HepG2 (cell line): Measurements from ENCODE around the gene RBPMS2. TPM values are rescaled to one million over a fixed set of nuclear protein-coding genes. Genes with fewer than 3 reads are reported as not detected.
A peak's percentile ranks its signal among the peaks of the same experiment; 100 is the strongest.

Source experiments
- ATAC-seq: fragments of 200-7000 bp; cut with Tn5 transposase; 3 replicates; pipeline ENCODE4 v1.9.1; 2020; ENCODE audit warnings: mild to moderate bottlenecking, moderate library complexity
- BruUV-seq: library from RNA; stranded (reverse); fragments of 400-500 nt; replicated peaks from 2 replicates; lab custom pipeline; 2021; lab: Mats Ljungman, UMichigan
- CTCF ChIA-PET: fragments of 300-600 bp; formaldehyde crosslinking; extraction: SDS; loops from one replicate; lab custom pipeline; 2021; ENCODE audit warnings: low total read pairs, inconsistent platforms, low intra/inter-chr PET ratio; lab: Yijun Ruan, JAX
- POLR2A ChIA-PET: fragments of 350-600 bp; sonication (Branson Sonifier 250); formaldehyde crosslinking; loops from one replicate; lab custom pipeline; 2020; ENCODE audit warnings: antibody characterized with exemption, inconsistent platforms; lab: Yijun Ruan, JAX
- DNase-seq: peaks from one replicate; pipeline ENCODE4 v3.0.0-alpha.2; 2015; ENCODE audit warnings: low spot score
- FAIRE-seq: peaks from 3 replicates; lab custom pipeline; 2011; peaks lifted over from hg19 to GRCh38; lab: Jason Lieb, UNC
- H2AFZ ChIP-seq: one replicate; pipeline ENCODE4 v1.6.1; 2011; ENCODE audit warnings: low read length, inconsistent platforms
- H3K27ac ChIP-seq: fragments of 300-600 bp; 3 replicates; pipeline ENCODE4 v1.8.0; 2011; ENCODE audit warnings: mixed run types, mild to moderate bottlenecking, mixed read lengths, low read length, inconsistent platforms; ENCODE audit not compliant: insufficient read depth; ENCODE audit errors: extremely low read length
- H3K27me3 ChIP-seq, 2 experiments: fragments of 200-600 bp in 1 of 2; 2 replicates in 1 of 2; 3 replicates in 1 of 2; pipeline versions ENCODE4 v1.6.0 to v1.8.0; 2011; ENCODE audit warnings: low read length in 2 of 2, mild to moderate bottlenecking in 2 of 2, moderate library complexity in 2 of 2, inconsistent platforms in 1 of 2; ENCODE audit not compliant: insufficient read depth in 2 of 2, control insufficient read depth in 1 of 2
- H3K36me3 ChIP-seq, 2 experiments: fragments of 200-600 bp in 1 of 2; replicated peaks in 1 of 2; 2 replicates in 1 of 2; 3 replicates in 1 of 2; pipeline versions ENCODE4 v1.5.1 to v1.8.0; 2011; ENCODE audit warnings: low read length in 2 of 2, inconsistent platforms in 1 of 2; ENCODE audit not compliant: insufficient read depth in 2 of 2, control insufficient read depth in 1 of 2
- H3K4me1 ChIP-seq: 2 replicates; pipeline ENCODE4 v1.5.1; 2012; ENCODE audit warnings: low read length, inconsistent platforms; ENCODE audit not compliant: insufficient read depth
- H3K4me2 ChIP-seq: 2 replicates; pipeline ENCODE4 v1.6.0; 2011; ENCODE audit warnings: low read depth, low read length, inconsistent platforms
- H3K4me3 ChIP-seq, 3 experiments: fragments of 200-600 bp in 1 of 3; sonication (generic), shearing (Covaris generic) in 1 of 3; replicated peaks in 1 of 3; 2 replicates each; pipeline ENCODE4 v1.5.1; 2011 to 2016; ENCODE audit warnings: low read length in 3 of 3, inconsistent platforms in 2 of 3, low read depth in 2 of 3, mild to moderate bottlenecking in 2 of 3, control low read depth in 1 of 3, mixed read lengths in 1 of 3; ENCODE audit not compliant: insufficient read depth in 1 of 3
- H3K79me2 ChIP-seq: one replicate; pipeline ENCODE4 v1.6.1; 2011; ENCODE audit warnings: low read length, inconsistent platforms; ENCODE audit not compliant: insufficient read depth
- H3K9ac ChIP-seq: 2 replicates; pipeline ENCODE4 v1.6.0; 2011; ENCODE audit warnings: mild to moderate bottlenecking, low read depth, low read length, inconsistent platforms; ENCODE audit not compliant: insufficient read depth
- H3K9me3 ChIP-seq: 2 replicates; pipeline ENCODE4 v1.5.1; 2012; ENCODE audit warnings: mild to moderate bottlenecking, low read length
- H4K20me1 ChIP-seq: 2 replicates; pipeline ENCODE4 v1.6.0; 2011; ENCODE audit warnings: inconsistent platforms, mild to moderate bottlenecking, low read length, moderate library complexity; ENCODE audit not compliant: insufficient read depth
- MAFF ChIP-seq: IDR thresholded peaks from 2 replicates; pipeline ENCODE4 v1.6.1; 2011; ENCODE audit warnings: low read depth, low read length, improper control_type of control experiment
- MAFK ChIP-seq, 2 experiments: IDR thresholded peaks in 1 of 2; conservative IDR thresholded peaks in 1 of 2; 2 replicates each; pipeline ENCODE4 v1.6.1; 2011; ENCODE audit warnings: improper control_type of control experiment in 2 of 2, low read length in 2 of 2
- THAP9 ChIP-seq: sonication (generic); formaldehyde crosslinking; IDR thresholded peaks from 2 replicates; pipeline ENCODE4; 2020; ENCODE audit warnings: missing genetic modification reagents, mild to moderate bottlenecking, borderline replicate concordance
- ZNF430 ChIP-seq: sonication (generic); formaldehyde crosslinking; IDR thresholded peaks from 2 replicates; pipeline ENCODE4 v1.9.0; 2021; ENCODE audit warnings: mild to moderate bottlenecking, missing genetic modification reagents
- WGBS: methylation state at CpG from one replicate; pipeline ENCODE4 v1.1.6; 2017; ENCODE audit warnings: low lambda C conversion rate; 5-methylcytosine and 5-hydroxymethylcytosine counted together
- in situ Hi-C: cut with HindIII; loops from 2 replicates; pipeline ENCODE4 v1.10.0; 2017; ENCODE audit warnings: low pct_unique_long_range_greater_than_20kb; ENCODE audit not compliant: extremely low pct_ligation_motif_present
- intact Hi-C: fragments of 100-400 bp; cut with micrococcal nuclease; formaldehyde crosslinking; loops from one replicate; pipeline ENCODE4 v1.10.0; 2022; ENCODE audit not compliant: unreplicated experiment
- polyA plus RNA-seq, 8 experiments: library from polyadenylated mRNA; depleted of rRNA in 3 of 8; stranded (reverse) in 7 of 8; unstranded in 1 of 8; fragments of >200 nt; fragmentation: Illumina TruSeq in 4 of 8; extraction: Trizol in 4 of 8; gene quantifications; 2 replicates each; pipeline versions ENCODE4 v1.2.1 to v1.2.3, GENCODE V29; 2011 to 2016; ENCODE audit warnings: low read depth in 4 of 8, missing spikeins in 1 of 8, mixed read lengths in 1 of 8; ENCODE audit not compliant: insufficient read depth in 1 of 8
- total RNA-seq, 5 experiments: library from RNA; depleted of rRNA; stranded (reverse); fragments of >200 nt; fragmentation: Illumina TruSeq; extraction: Trizol; gene quantifications; 2 replicates each; pipeline ENCODE4 v1.2.3, GENCODE V29; 2016; ENCODE audit warnings: low read depth in 1 of 5

Gene RBPMS2
- total and polyA plus RNA-seq, 2 of the 13 experiments (the other 11 are each of a cell fraction or from before 2014, with no cell fraction given) = 0.08 TPM; not detected in 1

- CTCF ChIA-PET = interaction anchor here (0.6 to 3.0 kb wide), 2 partner anchors 77 to 614 kb away, joined by 3 to 46 read pairs; no protein-coding TSS in a partner anchor
- POLR2A ChIA-PET = interaction anchor here (2.3 kb wide), 1 partner anchor 77 kb away, joined by 8 read pairs; no protein-coding TSS in a partner anchor
- intact Hi-C loops = no loop called here
These were observed 33.5 kb upstream of the RBPMS2 start for GRCh38 chr15:64808785-64809453.

More at GRCh38 chr15:64808785-64809453, 33.5 kb upstream of the RBPMS2 start:
- Histone ChIP-seq H3K9me3 (no peaks in the 10 kb centered on the region), H3K79me2 (no peaks in the 10 kb centered on the region), H4K20me1 (peaks cover 6% of the 10 kb centered on the region; the same call in 1 of the 2 replicates), H3K9ac (no peak overlapping the region), H3K36me3 (no peaks in the 10 kb centered on the region), H2AFZ (no peak overlapping the region), H3K4me1 (peaks cover 20% of the 10 kb centered on the region), H3K4me3 (no peak overlapping the region), H3K4me2 (no peak overlapping the region), H3K27me3 (peaks cover 1 to 17% of the 10 kb centered on the region in 2 experiments; a peak in 2 of 5 replicates), H3K27ac (no peak overlapping the region)
- DNase-seq = no peak
- 44% methylated on average over 10 of the region's 10 CpGs for WGBS
- in situ Hi-C loops = no loop called here
- FAIRE-seq = no peak
- no TSS peak for BruUV-seq
- no peak for ATAC-seq
- TF ChIP-seq MAFF (peak; percentile 51; the same call in 1 of the 2 replicates), THAP9 (CRISPR knock-in tag) (no peak), ZNF430 (no peak), MAFK (conservative IDR thresholded peaks at IDR 0.05 in 1 of 2, IDR thresholded peaks at IDR 0.05 in 1 of 2; ENCODE audit: low read length in 2 of 2) (peak; percentile 51 to 81)
